ENCODE measurements around the gene BTG2.
"Not testable (repeated sequence)": the region's sequence is repeated elsewhere in the genome, so short reads cannot be mapped to it uniquely, and the experiment has no call there.

The BTG2 gene

GRCh38 chr1:203304919-203305808, at the start of gene BTG2:
TSS of gene BTG2 (plus strand) at chr1:203305519. CDS start at chr1:203305607, 88 bp downstream.
- H3K4me3 ChIP-seq (ENCODE audit: low read depth, low read length) = peak within 1 kb of the TSS; percentile 97
- no peak for TF ChIP-seq CTCF (IDR thresholded peaks at IDR 0.05; ENCODE audit: insufficient read depth, low read depth, low read length, missing control alignments)
- peak; percentile 96 for DNase-seq (ENCODE audit: low read depth)

- H3K4me3 ChIP-seq (ENCODE audit: low read depth, low read length); DNase-seq (ENCODE audit: low read depth): not testable (repeated sequence)
These were observed 48.7 kb upstream of the BTG2 start for GRCh38 chr1:203256636-203257035.

GRCh38 chr1:203263496-203263895, 41.8 kb upstream of the BTG2 start:
- DNase-seq (ENCODE audit: low read depth) = no peak
- TF ChIP-seq CTCF (IDR thresholded peaks at IDR 0.05; ENCODE audit: insufficient read depth, low read depth, low read length, missing control alignments) = no peak
- H3K4me3 ChIP-seq (ENCODE audit: low read depth, low read length) = no peak overlapping the region

GRCh38 chr1:203264052-203264501, 41.2 kb upstream of the BTG2 start:
- TF ChIP-seq CTCF (IDR thresholded peaks at IDR 0.05; ENCODE audit: insufficient read depth, low read depth, low read length, missing control alignments) = no peak
- no peak for DNase-seq (ENCODE audit: low read depth)
- no peak overlapping the region for H3K4me3 ChIP-seq (ENCODE audit: low read depth, low read length)

GRCh38 chr1:203265541-203265940, 39.8 kb upstream of the BTG2 start:
- no peak for TF ChIP-seq CTCF (IDR thresholded peaks at IDR 0.05; ENCODE audit: insufficient read depth, low read depth, low read length, missing control alignments)

GRCh38 chr1:203266140-203266539, 39.2 kb upstream of the BTG2 start:
- DNase-seq (ENCODE audit: low read depth); H3K4me3 ChIP-seq (ENCODE audit: low read depth, low read length): not testable (repeated sequence)

More at GRCh38 chr1:203265541-203265940, 39.8 kb upstream of the BTG2 start:
- no peak for DNase-seq (ENCODE audit: low read depth)
- no peak overlapping the region for H3K4me3 ChIP-seq (ENCODE audit: low read depth, low read length)

GRCh38 chr1:203267347-203267846, 37.9 kb upstream of the BTG2 start:
- peak overlapping the region; percentile 61 for H3K4me3 ChIP-seq (ENCODE audit: low read depth, low read length)
- peak; percentile 90 for TF ChIP-seq CTCF (IDR thresholded peaks at IDR 0.05; ENCODE audit: insufficient read depth, low read depth, low read length, missing control alignments)
- DNase-seq (ENCODE audit: low read depth) = peak; percentile 88

- no peak for TF ChIP-seq CTCF (IDR thresholded peaks at IDR 0.05; ENCODE audit: insufficient read depth, low read depth, low read length, missing control alignments)
- no peak for DNase-seq (ENCODE audit: low read depth)
- H3K4me3 ChIP-seq (ENCODE audit: low read depth, low read length) = peak overlapping the region; percentile 61
These were observed 37.4 kb upstream of the BTG2 start for GRCh38 chr1:203267912-203268311.

Data from GM12865 (cell line).